Measurements from ENCODE around the gene ZC4H2. TPM values are rescaled to one million over a fixed set of nuclear protein-coding genes. Genes with fewer than 3 reads are reported as not detected.

Gene ZC4H2
- 3.8 and 11.0 TPM in 2 replicates for total RNA-seq

GRCh38 chrX:64975989-64976672 is at the start of gene ZC4H2:
ZC4H2 (minus strand) TSS chrX:64976450; CDS start chrX:64976377, 73 bp downstream.

Other genes starting within 250 kb of the ZC4H2 start
- 0.18 and 0.49 TPM in 2 replicates for gene ZC3H12B, start 58.4 kb upstream of the ZC4H2 start, total RNA-seq